ENCODE results near the gene DOCK4.

Gene DOCK4

GRCh38 chr7:111756687-111757178, 449.5 kb downstream of the DOCK4 start:
- in situ Hi-C loops (cut with MboI; ENCODE audit: low pct_unique_long_range_greater_than_20kb, low sequenced_read_pairs, unreplicated experiment) = loop anchor here (25.0 kb wide), 2 partner anchors 656 to 731 kb away; partner anchors contain the start of gene LSMEM1
- no peak for DNase-seq (ENCODE audit: low spot score)
- TF ChIP-seq CTCF (IDR thresholded peaks at IDR 0.05; ENCODE audit: extremely low read depth, insufficient read depth, missing control alignments) = no peak

GRCh38 chr7:111755383-111755782, 450.8 kb downstream of the DOCK4 start:
- DNase-seq (ENCODE audit: low spot score) = no peak
- TF ChIP-seq CTCF (IDR thresholded peaks at IDR 0.05; ENCODE audit: extremely low read depth, insufficient read depth, missing control alignments) = no peak
- in situ Hi-C loops (cut with MboI; ENCODE audit: low pct_unique_long_range_greater_than_20kb, low sequenced_read_pairs, unreplicated experiment) = loop anchor here (25.0 kb wide), 2 partner anchors 657 to 732 kb away; partner anchors contain the start of gene LSMEM1

GRCh38 chr7:111753968-111754367, 452.2 kb downstream of the DOCK4 start:
- in situ Hi-C loops (cut with MboI; ENCODE audit: low pct_unique_long_range_greater_than_20kb, low sequenced_read_pairs, unreplicated experiment) = loop anchor here (25.0 kb wide), 2 partner anchors 658 to 733 kb away; partner anchors contain the start of gene LSMEM1
- DNase-seq (ENCODE audit: low spot score) = no peak
- TF ChIP-seq CTCF (IDR thresholded peaks at IDR 0.05; ENCODE audit: extremely low read depth, insufficient read depth, missing control alignments) = no peak

- DNase-seq (ENCODE audit: low spot score) = peak; percentile 51
- in situ Hi-C loops (cut with MboI; ENCODE audit: low pct_unique_long_range_greater_than_20kb, low sequenced_read_pairs, unreplicated experiment) = loop anchor here (25.0 kb wide), 2 partner anchors 660 to 735 kb away; partner anchors contain the start of gene LSMEM1
- TF ChIP-seq CTCF (IDR thresholded peaks at IDR 0.05; ENCODE audit: extremely low read depth, insufficient read depth, missing control alignments) = peak; percentile 86
Measured at GRCh38 chr7:111752022-111752582, 454.1 kb downstream of the DOCK4 start.

GRCh38 chr7:111750878-111751277, 455.3 kb downstream of the DOCK4 start:
- in situ Hi-C loops (cut with MboI; ENCODE audit: low pct_unique_long_range_greater_than_20kb, low sequenced_read_pairs, unreplicated experiment) = loop anchor here (25.0 kb wide), 2 partner anchors 661 to 736 kb away; partner anchors contain the start of gene LSMEM1
- no peak for DNase-seq (ENCODE audit: low spot score)
- no peak for TF ChIP-seq CTCF (IDR thresholded peaks at IDR 0.05; ENCODE audit: extremely low read depth, insufficient read depth, missing control alignments)

- in situ Hi-C loops (cut with MboI; ENCODE audit: low pct_unique_long_range_greater_than_20kb, low sequenced_read_pairs, unreplicated experiment) = loop anchor here (25.0 kb wide), 2 partner anchors 662 to 737 kb away; partner anchors contain the start of gene LSMEM1
- TF ChIP-seq CTCF (IDR thresholded peaks at IDR 0.05; ENCODE audit: extremely low read depth, insufficient read depth, missing control alignments) = no peak
- no peak for DNase-seq (ENCODE audit: low spot score)
Measured at GRCh38 chr7:111750228-111750627, 456.0 kb downstream of the DOCK4 start.

All from GM13977 (cell line).